ENCODE measurements around the gene TTLL11. TPM values are rescaled to one million over a fixed set of nuclear protein-coding genes. Genes with fewer than 3 reads are reported as not detected.

Gene TTLL11
- total and polyA plus RNA-seq, 2 experiments from 2014 or later: 0.57 to 1.4 TPM

DNA sequence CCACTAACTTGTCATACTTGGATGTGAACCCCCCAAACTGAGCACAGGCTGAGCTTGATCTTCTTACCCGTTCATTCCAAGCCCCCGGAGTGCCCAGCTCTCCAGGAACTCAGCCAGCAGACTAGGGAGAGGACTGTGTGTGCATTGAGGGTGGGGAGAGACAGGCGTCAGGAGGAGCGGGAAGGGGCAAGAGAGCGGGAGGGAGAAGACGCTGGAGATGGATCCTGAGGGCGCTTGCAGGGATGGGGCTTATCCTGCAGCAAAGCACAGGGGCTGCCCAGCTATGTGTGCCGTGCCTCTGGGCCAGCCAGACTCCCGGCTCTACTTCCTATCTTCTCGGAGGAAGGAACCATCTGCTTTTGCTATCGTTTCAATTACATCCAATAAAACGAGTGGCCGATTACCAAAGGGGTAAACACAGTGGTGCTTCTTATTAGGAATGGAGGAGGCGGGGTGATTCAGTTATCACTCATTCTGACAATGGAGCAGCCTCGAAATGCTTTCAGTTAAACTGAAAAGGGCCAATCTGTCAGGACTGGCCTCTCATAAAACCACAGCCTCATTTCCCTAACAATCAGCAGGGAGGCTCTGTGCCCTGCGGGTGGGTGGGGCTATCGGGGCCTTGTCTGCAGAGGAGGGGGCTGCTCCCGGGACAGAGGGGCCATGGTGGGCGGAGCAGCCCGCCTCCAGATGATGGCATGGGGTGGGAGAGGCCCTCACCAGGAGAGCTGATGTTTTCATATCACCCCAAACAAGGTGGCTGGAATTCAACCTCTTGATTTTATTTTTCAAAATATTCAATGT is 273.5 kb downstream of the TTLL11 start (continued):
- TF ChIP-seq CREB1 (CRISPR knock-in tag; IDR thresholded peaks at IDR 0.05; ENCODE audit: low read depth): no peak
- TF ChIP-seq ZNF114 (CRISPR knock-in tag; IDR thresholded peaks at IDR 0.05): no peak
- no peak for TF ChIP-seq ZNF331 (CRISPR knock-in tag; IDR thresholded peaks at IDR 0.05; ENCODE audit: low read depth)
- no peak for TF ChIP-seq NANOG (IDR thresholded peaks at IDR 0.05; ENCODE audit: borderline replicate concordance)
- TF ChIP-seq JUNB (IDR thresholded peaks at IDR 0.05; ENCODE audit: unreplicated experiment): no peak
- TF ChIP-seq EZH2 (IDR thresholded peaks at IDR 0.05; ENCODE audit: low read depth, unreplicated experiment): no peak
- no peak for TF ChIP-seq EZH2phosphoT487 (IDR thresholded peaks at IDR 0.05; ENCODE audit: unreplicated experiment)
- TF ChIP-seq STAT1 (IDR thresholded peaks at IDR 0.05; ENCODE audit: unreplicated experiment): no peak
- TF ChIP-seq POLR2AphosphoS5 (IDR thresholded peaks at IDR 0.05; ENCODE audit: low read depth): no peak

DNA sequence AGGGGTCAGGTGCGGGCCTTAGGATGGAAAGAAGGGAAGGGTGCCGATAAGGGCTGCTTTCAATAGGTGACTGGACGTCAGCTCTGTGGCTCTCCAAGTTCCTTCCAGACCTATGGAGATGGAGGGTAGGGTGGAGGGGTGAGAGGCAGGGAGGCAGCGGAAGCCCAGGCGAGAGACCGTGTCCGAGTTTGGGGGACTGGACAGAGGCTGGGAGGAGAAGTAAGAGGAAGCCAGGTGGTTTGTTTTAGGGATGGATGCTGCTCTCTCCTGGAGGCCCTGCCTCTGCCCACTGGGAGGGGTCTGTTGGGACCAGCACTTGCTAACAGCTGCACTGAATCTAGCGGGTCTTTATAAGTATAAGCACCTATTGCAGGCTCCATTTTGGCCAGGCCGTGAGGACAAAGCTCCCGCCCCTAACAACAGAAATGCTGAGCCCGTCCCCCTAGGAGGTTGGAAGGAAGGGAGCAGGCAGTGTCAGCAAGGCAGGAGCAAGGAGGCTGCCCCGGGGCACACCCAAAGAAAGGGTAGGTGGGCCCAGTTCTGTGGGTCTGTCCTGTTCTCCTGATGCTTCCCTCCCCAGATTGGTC is 274.2 kb downstream of the TTLL11 start:
- H3K4me1 Mint-ChIP-seq: peaks cover 56% of the 10 kb centered on the region
- DNase-seq (ENCODE audit: low spot score) (no peak), ATAC-seq (peak; percentile 23)
- H3F3A ChIP-seq (replicated peaks; ENCODE audit: low read depth): 0 out of 2 replicates have a peak, but pooled peaks cover 16% of the 10 kb centered on the region
- H3K79me2 ChIP-seq (replicated peaks; ENCODE audit: insufficient read depth): no peaks in the 10 kb centered on the region
- no peaks in the 10 kb centered on the region for H3K36me3 ChIP-seq (ENCODE audit: insufficient read depth)
- H3K4me1 ChIP-seq (ENCODE audit: insufficient read depth): peaks cover 20% of the 10 kb centered on the region
- H4K20me1 ChIP-seq (replicated peaks; ENCODE audit: insufficient read depth): no peaks in the 10 kb centered on the region
- H3K9me3 Mint-ChIP-seq: no peaks in the 10 kb centered on the region
- no peak overlapping the region for H3K27ac Mint-ChIP-seq
- H3K9me2 ChIP-seq (ENCODE audit: insufficient read depth): no peaks in the 10 kb centered on the region
- peak overlapping the region; percentile 38; the same call in 2 of the 3 replicates for H3K4me3 Mint-ChIP-seq
- H3K27me3 Mint-ChIP-seq (ENCODE audit: insufficient read depth, low read depth, poor library complexity): peaks cover 31% of the 10 kb centered on the region
- H3K4me2 ChIP-seq: peak overlapping the region; percentile 53
- no peaks in the 10 kb centered on the region; the same call in 1 of the 2 replicates for H3K27me3 ChIP-seq (ENCODE audit: insufficient read depth)
- H3K27ac ChIP-seq (ENCODE audit: low read depth): no peak overlapping the region
- no peak overlapping the region; the same call in 1 of the 2 replicates for H3K4me3 ChIP-seq
- H3K36me3 Mint-ChIP-seq (ENCODE audit: low read depth): no peaks in the 10 kb centered on the region
- peak overlapping the region; percentile 79 for H2AFZ ChIP-seq
- no peak for TF ChIP-seq CREB1 (CRISPR knock-in tag; IDR thresholded peaks at IDR 0.05; ENCODE audit: low read depth)
- TF ChIP-seq EZH2 (IDR thresholded peaks at IDR 0.05; ENCODE audit: low read depth, unreplicated experiment): no peak
- TF ChIP-seq, protein P1, sequence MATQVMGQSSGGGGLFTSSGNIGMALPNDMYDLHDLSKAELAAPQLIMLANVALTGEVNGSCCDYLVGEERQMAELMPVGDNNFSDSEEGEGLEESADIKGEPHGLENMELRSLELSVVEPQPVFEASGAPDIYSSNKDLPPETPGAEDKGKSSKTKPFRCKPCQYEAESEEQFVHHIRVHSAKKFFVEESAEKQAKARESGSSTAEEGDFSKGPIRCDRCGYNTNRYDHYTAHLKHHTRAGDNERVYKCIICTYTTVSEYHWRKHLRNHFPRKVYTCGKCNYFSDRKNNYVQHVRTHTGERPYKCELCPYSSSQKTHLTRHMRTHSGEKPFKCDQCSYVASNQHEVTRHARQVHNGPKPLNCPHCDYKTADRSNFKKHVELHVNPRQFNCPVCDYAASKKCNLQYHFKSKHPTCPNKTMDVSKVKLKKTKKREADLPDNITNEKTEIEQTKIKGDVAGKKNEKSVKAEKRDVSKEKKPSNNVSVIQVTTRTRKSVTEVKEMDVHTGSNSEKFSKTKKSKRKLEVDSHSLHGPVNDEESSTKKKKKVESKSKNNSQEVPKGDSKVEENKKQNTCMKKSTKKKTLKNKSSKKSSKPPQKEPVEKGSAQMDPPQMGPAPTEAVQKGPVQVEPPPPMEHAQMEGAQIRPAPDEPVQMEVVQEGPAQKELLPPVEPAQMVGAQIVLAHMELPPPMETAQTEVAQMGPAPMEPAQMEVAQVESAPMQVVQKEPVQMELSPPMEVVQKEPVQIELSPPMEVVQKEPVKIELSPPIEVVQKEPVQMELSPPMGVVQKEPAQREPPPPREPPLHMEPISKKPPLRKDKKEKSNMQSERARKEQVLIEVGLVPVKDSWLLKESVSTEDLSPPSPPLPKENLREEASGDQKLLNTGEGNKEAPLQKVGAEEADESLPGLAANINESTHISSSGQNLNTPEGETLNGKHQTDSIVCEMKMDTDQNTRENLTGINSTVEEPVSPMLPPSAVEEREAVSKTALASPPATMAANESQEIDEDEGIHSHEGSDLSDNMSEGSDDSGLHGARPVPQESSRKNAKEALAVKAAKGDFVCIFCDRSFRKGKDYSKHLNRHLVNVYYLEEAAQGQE (IDR thresholded peaks at IDR 0.05; ENCODE audit: unreplicated experiment): no peak
- no peak for TF ChIP-seq ZNF114 (CRISPR knock-in tag; IDR thresholded peaks at IDR 0.05)
- TF ChIP-seq ZNF331 (CRISPR knock-in tag; IDR thresholded peaks at IDR 0.05; ENCODE audit: low read depth): no peak
- TF ChIP-seq, protein P2, sequence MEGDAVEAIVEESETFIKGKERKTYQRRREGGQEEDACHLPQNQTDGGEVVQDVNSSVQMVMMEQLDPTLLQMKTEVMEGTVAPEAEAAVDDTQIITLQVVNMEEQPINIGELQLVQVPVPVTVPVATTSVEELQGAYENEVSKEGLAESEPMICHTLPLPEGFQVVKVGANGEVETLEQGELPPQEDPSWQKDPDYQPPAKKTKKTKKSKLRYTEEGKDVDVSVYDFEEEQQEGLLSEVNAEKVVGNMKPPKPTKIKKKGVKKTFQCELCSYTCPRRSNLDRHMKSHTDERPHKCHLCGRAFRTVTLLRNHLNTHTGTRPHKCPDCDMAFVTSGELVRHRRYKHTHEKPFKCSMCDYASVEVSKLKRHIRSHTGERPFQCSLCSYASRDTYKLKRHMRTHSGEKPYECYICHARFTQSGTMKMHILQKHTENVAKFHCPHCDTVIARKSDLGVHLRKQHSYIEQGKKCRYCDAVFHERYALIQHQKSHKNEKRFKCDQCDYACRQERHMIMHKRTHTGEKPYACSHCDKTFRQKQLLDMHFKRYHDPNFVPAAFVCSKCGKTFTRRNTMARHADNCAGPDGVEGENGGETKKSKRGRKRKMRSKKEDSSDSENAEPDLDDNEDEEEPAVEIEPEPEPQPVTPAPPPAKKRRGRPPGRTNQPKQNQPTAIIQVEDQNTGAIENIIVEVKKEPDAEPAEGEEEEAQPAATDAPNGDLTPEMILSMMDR (conservative IDR thresholded peaks at IDR 0.05; ENCODE audit: low read depth in 2 of 2): no peak
- no peak for TF ChIP-seq POLR2AphosphoS5 (IDR thresholded peaks at IDR 0.05; ENCODE audit: low read depth)
- no peak for TF ChIP-seq EZH2phosphoT487 (IDR thresholded peaks at IDR 0.05; ENCODE audit: unreplicated experiment)
